SIG-M5 treated with dmso at 0.1 percent for 504 hours (cell line): ENCODE data around the gene YBX1.
A peak's percentile ranks its signal among the peaks of the same experiment; 100 is the strongest.

Experiments
- DNase-seq: peaks from one replicate; lab custom pipeline; 2025; ENCODE audit not compliant: unreplicated experiment; lab: John Stamatoyannopoulos, UW

The YBX1 gene

GRCh38 chr1:42734201-42735035 lies 52.2 kb downstream of the YBX1 start:
- DNase-seq: no peak

DNA sequence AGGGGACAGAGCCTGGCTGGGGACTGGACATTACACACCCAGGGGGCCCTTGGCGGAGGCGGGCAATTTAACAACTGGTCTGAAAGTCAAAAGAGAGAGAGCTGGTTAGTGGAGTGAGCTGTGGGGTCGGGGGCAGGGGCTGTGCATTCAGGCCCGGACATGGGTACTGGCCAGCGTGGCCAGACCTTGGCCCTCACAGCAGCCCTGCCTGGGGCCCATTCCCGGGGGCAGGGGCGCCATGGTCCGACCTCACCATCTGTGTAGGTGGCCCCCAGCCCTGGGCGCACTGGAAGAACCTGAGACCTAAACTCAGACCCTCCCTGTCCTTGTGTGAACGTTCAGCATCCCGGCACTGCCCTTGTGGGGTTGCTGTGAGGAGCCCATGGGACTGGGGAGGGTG lies 52.8 kb downstream of the YBX1 start:
- DNase-seq: no peak

GRCh38 chr1:42735477-42736105 lies 53.4 kb downstream of the YBX1 start:
- no peak for DNase-seq

DNA sequence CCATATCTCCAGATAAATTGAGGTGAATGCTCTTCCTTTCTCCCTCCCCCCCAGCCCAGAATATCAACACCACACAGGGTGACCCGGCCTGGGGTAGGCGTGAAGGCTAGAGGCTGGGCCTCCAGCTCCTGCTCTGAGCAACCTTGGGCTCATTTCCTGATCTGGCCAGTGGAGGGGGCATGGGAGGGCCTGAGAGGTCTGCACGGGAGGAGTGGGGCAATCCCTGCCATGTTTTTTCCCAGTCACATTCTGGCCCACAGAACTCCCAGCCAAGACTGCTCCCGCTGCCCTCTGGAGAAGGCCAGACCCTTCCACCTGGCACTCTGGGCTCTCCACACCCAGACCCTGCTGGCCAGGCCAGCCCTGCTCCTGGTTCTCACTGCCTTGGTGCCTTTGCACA lies 53.9 kb downstream of the YBX1 start:
- DNase-seq: no peak

DNA sequence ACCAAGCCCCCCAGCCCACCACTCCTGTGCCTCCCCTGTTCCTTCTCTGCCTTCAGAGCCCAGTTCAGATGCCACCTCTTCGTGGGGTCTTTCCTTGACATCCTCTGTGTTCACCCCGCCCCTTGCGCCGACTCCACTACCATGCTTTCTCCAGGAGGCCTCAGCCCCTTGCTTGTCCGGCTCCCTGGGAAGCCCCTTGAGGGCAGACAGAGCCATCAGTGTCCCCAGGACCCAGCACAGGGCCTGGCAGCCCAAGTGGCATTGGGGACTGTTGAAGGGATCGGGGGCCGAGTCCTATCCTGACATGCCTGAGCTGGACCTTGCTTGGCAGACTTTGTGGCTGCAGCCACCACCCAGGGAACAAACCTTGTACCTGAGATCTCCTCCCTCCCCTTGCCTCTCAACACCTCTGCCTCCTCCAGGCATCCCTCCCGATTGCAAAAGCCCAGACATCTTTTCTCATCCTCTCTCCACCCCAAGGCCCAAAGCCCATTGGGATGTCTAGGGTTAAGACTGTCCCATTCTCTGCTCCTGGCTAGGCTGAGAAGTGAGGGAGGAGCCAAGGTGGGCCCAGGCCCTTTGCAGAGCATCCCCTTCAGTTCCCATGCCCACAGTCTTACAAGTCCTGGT lies 54.5 kb downstream of the YBX1 start:
- no peak for DNase-seq

DNA sequence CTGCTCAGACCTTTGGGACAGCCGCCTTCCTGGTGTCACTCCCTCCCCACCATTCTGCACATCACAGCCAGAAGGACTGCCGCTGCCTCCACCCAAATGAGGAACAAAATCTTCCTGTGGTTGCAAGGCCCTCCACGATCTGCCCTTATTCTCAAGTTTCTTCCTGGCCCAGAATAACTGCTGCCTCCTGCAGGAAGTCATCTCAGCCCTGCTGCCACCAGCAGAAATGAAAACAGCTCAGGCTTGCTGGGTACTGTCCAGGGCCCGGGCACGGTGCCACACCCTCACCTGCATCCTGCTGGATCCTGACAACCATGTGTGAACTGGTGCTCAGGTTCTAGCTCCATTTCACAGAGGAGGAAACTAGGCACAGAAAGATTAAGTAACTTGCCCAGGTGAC lies 55.0 kb downstream of the YBX1 start:
- DNase-seq: peak; percentile 86

DNA sequence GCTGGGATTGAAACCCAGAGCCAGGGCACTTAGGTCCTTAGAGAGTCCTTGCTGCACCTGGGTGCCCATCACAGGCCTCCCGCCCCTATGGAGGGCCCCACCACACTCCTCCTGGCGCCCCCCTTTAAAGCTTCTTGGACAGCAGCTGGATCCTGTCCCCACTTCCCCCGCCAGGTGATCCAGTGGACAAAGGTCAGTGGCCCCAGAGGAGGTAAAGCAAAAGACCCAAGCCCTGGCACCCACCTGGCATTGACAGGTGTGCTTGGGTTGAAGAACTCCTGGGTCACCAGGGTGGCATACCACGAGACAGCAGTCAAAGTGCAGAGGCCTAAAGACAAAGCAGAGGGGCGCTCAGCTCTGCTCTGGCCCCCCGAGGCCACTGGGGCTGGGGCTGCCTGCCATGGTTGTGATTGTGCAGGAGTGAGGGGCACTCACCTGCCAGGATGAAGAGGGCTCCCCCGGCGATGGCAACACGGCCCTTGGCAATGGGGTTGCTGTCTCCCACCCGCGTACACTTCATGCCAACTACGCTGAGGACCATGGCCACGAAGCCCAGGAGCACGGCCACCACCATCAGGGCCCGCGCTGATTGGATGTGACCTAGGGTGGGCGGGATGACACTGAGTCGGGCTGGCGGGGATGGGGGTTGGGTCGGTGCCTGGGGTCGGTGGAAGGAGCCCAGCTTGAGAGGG lies 55.9 kb downstream of the YBX1 start:
- DNase-seq: no peak

- DNase-seq: no peak
These were observed 56.5 kb downstream of the YBX1 start for GRCh38 chr1:42738678-42739226.

GRCh38 chr1:42739753-42740700 lies 57.8 kb downstream of the YBX1 start, which contains the start of gene CLDN19:
CLDN19 (minus strand) TSS chr1:42740236; CDS start chr1:42740063, 173 bp downstream.
- DNase-seq: no peak

- DNase-seq: no peak
These were observed 58.8 kb downstream of the YBX1 start for GRCh38 chr1:42740851-42741580.

DNA sequence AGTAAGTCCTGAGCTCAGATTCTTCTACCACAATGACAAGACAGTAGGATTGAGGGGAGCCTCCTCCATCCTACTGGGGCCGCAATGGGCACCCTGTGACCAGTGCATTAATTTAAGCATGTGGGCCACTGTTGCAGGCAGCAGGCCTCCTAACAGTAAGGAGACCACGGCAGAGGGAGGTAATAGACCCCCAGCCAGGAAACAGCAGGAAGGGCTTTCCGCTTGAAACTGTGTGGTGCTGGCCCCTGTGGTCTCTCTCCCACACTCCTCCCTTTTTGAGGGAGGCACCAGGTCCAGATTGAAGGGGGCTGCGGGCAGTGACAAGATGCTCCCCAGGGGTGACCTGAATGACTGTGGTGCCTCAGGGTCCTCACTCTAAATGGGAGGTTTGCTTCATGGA lies 59.5 kb downstream of the YBX1 start:
- DNase-seq: no peak

- no peak for DNase-seq
These were observed 59.9 kb downstream of the YBX1 start for GRCh38 chr1:42742141-42742540.

DNA sequence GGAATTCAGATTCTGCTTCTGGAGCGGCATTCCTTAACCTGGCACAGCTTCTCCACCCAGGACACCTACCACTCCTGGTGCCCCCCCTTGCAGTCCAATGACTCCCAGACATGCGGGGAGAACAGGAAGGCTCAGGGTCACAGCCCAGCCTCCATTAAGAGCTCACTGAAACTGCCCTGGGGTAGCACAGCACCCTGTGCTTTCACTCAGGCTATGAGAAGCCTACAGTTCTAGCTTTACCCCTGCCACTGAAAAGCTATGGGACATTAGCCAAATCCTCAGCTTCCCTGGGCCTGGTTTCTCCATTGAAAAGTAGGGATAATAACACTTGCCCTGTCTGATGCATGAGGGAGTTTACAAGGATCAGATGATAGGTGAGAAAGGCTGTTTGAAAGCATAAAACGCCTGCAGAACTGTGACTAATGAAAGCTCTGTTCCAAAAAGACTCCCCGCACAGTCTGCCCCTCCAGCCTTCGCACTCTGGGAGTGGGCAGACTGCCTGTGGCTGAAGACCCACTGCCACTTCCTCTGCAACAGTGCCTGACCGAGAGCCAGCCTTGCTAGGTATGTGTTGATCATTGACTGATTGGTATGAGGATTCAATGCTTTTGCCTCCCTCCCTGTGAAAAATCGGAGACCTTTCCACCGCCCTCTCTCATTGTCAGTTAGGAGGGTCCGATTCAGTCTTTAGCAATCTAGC lies 60.5 kb downstream of the YBX1 start:
- DNase-seq: no peak

DNA sequence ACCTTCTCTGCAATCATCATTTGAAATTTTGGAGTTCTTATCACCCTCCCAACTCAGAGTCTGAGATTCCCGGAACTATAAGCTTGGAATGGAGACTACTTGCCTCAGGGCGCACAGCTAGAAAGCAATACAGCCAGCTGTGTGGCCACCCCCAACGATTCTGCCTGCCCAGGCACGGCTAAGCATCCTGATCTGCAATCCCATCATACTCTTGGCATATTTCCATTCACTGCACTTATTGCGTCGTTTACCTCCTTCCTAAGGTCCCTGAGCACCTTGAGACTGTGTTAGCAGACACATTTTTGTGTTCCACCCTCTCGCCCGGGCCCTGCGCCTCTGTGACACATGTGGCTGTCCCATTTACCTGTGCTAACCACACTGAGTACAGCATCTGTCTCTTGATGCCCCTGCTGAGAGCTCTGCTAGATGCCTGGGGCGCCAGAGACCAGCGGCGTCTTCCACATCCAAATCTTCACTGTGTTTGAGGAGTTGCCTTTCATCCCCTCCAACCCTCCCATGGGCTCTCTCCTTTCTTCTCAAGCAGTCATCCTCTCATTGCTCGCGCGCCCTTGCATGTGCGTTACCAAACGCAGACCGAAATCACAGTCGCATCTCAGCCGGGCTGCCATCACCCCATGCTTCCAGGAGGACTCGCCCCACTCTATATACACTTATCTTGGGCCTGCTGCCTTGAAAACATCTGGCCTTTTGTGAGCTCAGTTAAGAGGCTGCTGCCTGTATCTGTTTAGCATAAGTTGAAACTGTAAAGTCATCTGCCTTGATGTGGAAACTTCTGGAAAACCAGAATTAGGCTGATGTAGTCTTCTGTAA lies 61.3 kb downstream of the YBX1 start:
- DNase-seq: no peak

DNA sequence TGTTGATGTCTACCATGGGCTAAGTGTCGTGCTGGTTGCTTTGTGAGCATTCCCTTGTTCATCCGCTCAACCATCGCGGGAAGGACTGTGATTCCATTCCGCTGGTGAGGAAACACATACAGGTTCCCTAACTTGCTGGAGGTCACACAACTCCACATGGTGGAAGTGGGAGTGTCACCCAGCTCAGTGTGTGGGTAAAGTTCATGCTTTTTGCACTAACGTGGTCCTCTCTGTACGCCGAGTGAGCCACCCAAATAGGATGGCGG lies 61.9 kb downstream of the YBX1 start:
- no peak for DNase-seq

DNA sequence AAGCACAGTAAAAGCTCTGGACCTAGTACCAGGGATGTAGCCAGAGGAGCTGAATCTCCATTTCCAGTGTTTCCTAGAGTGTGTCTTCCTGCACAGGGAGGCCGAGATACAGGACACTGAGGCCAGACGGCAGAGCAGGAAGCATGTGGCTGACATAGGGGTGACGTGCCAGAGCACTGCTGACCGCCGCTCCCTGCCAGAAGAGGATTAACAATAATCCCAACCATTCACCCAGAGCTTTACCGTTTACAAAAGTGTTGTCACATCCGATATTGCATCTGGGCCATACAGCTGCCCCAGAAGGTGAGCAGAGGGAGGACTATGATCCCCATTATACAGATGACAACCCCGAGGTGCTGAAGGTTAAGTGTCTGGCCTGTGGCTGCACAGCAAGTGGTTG lies 63.6 kb downstream of the YBX1 start:
- no peak for DNase-seq

- no peak for DNase-seq
These were observed 64.4 kb downstream of the YBX1 start for GRCh38 chr1:42746436-42747105.

- no peak for DNase-seq
These were observed 64.9 kb downstream of the YBX1 start for GRCh38 chr1:42747125-42747524.
